Hepatic stellate cell (primary cell): ENCODE measurements around the gene RAB44.
A peak's percentile ranks its signal among the peaks of the same experiment; 100 is the strongest.
"Not testable (repeated sequence)": the region's sequence is repeated elsewhere in the genome, so short reads cannot be mapped to it uniquely, and the experiment has no call there.

Source experiments
- DNase-seq: peaks from one replicate; pipeline ENCODE4 v3.0.0; 2011; ENCODE audit warnings: low spot score

Gene RAB44

DNA sequence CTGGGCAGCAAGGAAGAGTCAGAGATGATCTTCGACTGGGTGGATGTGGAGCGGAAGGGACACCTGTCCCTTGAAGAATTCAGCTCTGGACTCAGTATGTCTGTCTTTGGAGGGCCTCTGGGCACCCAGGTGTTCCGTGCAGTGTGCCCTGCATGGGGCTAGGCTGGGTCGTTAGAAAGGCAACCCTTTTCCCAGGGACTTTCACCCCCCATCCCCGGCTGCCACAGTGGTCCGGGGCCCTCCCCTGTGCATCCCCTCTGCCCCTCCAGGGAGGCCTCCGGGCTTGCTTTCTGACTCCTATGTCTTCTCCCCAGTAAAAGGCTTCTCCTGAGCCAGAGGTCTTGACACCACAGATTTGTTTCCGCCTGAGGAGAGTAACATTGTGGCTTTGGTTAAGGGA is 16.2 kb downstream of the RAB44 start:
- DNase-seq = no peak

- DNase-seq = no peak
Observed at GRCh38 chr6:36714511-36714910, 16.9 kb downstream of the RAB44 start.

- no peak for DNase-seq
Observed at GRCh38 chr6:36715469-36715868, 17.8 kb downstream of the RAB44 start.

- no peak for DNase-seq
Observed at GRCh38 chr6:36716476-36717093, 19.0 kb downstream of the RAB44 start.

- DNase-seq = no peak
Observed at GRCh38 chr6:36717231-36717825, 19.7 kb downstream of the RAB44 start.

DNA sequence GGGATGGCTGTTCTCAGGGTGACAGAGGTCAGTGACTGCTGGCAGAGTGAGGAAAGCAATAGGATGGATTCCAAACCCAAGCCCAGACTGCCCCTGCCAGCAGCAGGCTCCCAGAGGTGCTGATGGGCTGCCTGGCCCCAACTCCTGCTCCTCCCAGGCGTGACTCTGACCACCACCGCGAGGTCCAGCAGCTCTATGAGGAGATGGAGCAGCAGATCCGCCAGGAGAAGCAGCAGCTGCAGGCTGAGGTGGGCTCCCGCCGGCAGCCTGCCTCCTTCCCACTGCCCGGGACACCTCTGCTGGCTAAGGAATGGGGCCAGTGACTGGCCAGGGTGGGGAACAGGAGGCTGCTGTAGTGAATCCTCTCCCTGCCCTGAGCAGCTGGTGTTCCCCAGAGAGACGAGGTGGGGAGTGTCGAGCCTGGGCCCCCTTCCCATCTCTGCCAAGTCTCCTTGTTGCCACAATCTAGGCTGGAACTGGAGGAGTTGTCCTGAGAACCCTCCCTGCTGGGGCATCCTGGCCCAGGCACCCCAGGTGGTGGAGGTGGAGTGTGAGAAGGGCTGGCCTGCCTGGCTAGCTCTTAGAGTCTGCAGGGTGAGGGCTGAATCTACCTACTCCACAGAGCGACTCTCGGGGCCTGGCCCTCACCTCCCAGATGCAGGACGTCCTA is 20.4 kb downstream of the RAB44 start:
- DNase-seq = no peak

GRCh38 chr6:36718560-36718959 is 20.9 kb downstream of the RAB44 start:
- DNase-seq = no peak

GRCh38 chr6:36719126-36719525 is 21.5 kb downstream of the RAB44 start:
- DNase-seq = no peak

GRCh38 chr6:36720251-36721141 is 22.9 kb downstream of the RAB44 start:
- DNase-seq = no peak

- no peak for DNase-seq
Observed at GRCh38 chr6:36721369-36722140, 23.9 kb downstream of the RAB44 start.

DNA sequence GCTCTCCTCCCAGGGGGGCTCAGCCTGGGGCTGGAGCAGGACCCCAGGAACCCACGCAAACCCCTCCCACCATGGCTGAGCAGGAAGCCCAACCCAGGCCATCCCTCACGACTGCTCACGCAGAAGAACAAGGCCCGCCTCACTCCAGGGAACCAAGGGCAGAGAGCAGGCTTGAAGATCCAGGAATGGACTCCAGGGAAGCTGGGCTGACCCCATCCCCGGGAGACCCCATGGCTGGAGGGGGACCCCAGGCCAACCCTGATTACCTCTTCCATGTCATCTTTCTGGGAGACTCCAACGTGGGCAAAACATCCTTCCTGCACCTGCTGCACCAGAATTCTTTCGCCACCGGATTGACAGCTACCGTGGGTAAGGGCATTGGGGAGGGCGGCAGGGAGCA is 24.7 kb downstream of the RAB44 start:
- DNase-seq = no peak

GRCh38 chr6:36722879-36723278 is 25.3 kb downstream of the RAB44 start:
- DNase-seq = no peak

DNA sequence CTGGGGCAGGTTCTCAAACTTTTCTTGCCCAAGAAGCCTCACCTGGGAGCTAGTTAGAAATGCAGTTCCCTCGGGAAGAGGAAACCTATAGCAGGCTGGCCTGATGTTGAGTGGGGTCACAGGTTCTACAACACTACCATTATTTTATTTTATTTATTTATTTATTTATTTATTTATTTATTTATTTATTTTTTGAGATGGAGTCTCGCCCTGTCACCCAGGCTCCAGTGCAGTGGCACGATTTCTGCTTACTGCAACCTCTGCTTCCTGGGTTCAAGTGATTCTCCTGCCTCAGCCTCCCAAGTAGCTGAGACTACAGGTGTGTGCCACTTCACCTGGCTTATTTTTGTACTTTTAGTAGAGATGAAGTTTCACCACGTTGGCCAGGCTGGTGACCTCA is 26.4 kb downstream of the RAB44 start:
- DNase-seq = not testable (repeated sequence)

DNA sequence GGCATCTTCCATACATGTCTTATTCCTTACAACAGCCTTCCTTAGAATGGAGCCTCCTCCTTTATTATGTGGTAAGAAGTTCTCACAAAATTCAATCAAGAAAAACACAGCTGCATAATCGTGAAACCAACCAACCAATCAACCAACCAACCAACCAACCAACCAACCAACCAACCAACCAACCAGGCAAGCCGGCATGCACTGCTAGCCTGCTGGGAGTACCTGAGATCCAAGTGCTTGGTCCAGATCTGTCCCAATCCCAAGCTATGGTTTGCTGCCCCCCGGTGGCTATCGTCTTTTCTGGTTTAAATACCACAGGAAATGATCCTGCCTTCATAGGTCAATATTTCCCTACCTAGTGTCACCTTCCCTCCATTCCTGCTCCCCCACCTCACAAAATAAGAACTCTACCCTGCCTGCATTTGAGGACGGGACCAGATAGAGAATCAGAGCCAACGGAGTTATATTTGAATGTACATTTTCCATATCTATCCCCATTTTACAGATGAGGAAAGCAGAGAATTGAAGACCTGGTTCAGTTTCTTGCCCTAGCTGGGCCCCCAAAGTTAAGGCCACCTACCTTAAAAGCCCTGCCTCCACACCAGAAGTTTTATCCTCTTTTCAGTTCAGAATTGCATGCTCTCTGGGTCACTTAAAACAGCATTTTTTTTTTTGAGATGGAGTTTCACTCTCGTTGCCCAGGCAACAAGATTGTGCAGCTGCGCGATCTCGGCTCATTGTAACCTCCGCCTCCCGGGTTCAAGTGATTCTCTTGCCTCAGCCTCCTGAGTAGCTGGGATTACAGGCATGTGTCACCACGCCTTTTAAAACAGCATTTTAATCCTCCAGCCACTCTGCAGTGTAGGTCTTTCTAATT is 27.1 kb downstream of the RAB44 start:
- DNase-seq = peak; percentile 82

- no peak for DNase-seq
Observed at GRCh38 chr6:36725581-36725980, 28.0 kb downstream of the RAB44 start.

DNA sequence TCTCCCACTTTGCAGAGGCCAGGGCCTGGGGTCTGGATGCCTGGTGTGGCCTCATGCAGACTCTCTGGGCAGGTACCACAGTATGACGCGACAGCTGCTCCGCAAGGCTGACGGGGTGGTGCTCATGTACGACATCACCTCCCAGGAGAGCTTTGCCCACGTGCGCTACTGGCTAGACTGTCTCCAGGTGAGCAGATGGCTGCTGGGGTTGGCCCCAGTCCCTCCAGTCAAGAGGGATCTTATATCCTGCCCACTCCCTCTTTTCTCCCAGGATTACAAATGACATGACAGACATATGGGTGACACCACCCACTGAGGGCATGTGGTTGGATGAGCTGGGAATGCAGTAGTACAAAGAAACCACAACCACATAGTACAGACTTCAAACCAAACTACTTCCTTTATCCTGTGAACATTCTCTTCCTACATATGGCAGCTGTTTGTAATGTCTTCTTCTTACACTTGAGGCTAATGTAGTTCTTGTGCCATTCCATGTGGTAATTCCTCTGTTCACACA is 29.9 kb downstream of the RAB44 start:
- no peak for DNase-seq

- no peak for DNase-seq
Observed at GRCh38 chr6:36728289-36729160, 30.9 kb downstream of the RAB44 start.

DNA sequence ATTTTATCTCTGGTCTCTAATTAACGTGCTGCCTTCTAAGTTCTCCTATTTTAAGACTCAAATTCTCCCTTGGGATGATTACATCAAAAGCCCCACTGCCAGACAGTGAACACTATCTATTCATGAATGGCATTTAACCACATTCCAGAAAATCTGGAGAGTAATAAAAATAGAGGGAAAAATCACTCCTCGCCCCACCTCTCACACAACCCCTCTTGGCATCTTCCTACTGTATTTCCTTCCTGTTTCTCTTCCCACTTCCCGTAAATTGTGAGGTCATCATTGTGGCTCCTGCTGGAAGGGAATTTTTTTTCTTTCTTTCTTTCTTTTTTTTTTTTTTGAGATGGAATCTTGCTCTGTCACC is 31.5 kb downstream of the RAB44 start:
- peak; percentile 69 for DNase-seq
